ENCODE measurements around the gene ABHD16A.
A peak's percentile ranks its signal among the peaks of the same experiment; 100 is the strongest.
"Not testable (repeated sequence)": the region's sequence is repeated elsewhere in the genome, so short reads cannot be mapped to it uniquely, and the experiment has no call there.

ABHD16A gene

GRCh38 chr6:31713991-31714684, 11.0 kb upstream of the ABHD16A start:
- DNase-seq (ENCODE audit: low spot score): peak; percentile 95

DNA sequence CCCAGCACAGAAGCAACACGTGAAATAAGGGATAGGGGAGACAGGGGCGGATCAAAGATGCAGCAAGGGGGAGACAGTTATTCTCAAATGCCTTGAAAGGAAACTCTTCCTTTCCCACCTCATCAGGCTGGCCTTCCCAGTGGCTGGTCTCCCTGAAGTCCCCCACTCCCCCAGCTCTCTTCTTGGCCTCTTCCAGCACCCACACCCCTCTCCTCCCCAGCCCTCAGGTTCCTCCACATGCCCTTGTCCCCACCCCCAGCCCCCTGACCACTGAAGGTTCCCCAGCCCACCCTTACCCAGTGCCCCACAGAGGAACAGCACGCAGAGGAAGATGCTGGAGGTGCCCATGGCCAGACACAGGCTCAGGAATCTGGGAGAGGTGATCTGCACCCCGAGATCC, 10.3 kb upstream of the ABHD16A start:
- DNase-seq (ENCODE audit: low spot score): no peak

DNA sequence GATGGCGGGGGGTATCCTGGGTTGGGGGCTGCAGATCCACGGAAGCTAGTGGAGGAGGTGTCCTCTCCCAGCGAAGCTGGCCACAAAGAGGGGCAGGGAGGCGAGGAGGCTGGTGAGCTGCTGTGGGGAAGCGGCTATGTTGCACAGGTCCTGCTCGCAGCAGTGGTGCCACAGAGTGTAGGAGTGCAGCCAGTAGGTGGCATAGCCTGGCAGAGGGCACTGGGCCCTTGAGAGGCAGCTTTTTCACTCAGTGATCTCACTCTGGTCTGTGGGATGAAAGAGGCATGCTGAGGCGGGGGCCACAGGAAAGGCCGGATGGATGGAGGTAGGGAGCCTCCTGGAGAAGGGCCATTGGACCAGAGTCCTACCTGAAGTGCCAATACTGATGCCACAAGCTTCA, 9.2 kb upstream of the ABHD16A start:
- peak; percentile 74 for DNase-seq (ENCODE audit: low spot score)

DNA sequence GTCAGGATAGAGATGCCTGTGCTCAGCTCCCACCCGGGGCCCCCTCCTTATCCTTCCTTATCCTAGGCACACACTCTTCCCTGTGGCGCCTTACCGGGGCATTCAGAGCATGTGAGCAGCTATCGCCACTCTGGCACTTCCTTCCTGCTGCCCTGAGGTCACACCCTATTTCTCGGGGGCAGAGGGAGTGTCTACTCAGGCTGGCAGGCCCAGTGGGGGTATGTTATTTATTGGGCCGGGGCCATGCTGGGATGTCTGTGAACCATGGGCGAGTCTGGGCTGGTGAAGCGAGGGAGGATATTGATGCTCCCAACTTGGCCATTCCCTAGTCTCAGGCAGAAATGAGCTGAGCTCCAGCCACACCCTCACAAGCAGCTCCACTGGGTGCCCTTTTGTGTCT, 8.1 kb upstream of the ABHD16A start:
- DNase-seq (ENCODE audit: low spot score): no peak

- no peak for DNase-seq (ENCODE audit: low spot score)
These were observed 7.5 kb upstream of the ABHD16A start for GRCh38 chr6:31710523-31711219.

DNA sequence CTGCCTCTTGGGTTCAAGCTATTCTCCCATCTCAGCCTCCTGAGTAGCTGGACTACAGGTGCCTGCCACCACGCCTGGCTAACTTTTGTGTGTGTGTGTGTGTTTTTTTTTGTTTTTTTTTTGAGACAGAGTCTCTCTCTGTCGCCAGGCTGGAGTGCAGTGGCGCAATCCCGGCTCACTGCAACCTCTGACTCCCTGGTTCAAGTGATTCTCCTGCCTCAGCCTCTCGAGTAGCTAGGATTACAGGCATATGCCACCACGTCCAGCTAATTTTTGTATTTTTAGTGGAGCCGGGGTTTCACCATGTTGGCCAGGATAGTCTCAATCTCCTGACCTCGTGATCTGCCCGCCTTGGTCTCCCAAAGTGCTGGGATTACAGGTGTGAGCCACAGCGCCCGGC, 6.0 kb upstream of the ABHD16A start:
- DNase-seq (ENCODE audit: low spot score): not testable (repeated sequence)

- DNase-seq (ENCODE audit: low spot score): no peak
These were observed 5.1 kb upstream of the ABHD16A start for GRCh38 chr6:31708224-31708623.

GRCh38 chr6:31707701-31708100, 4.6 kb upstream of the ABHD16A start:
- no peak for DNase-seq (ENCODE audit: low spot score)

GRCh38 chr6:31706599-31706998, 3.5 kb upstream of the ABHD16A start, which contains the start of gene LY6G6F:
Gene LY6G6F, plus strand, starts transcription at chr6:31706866. Its CDS starts 41 bp downstream, at chr6:31706907.
- no peak for DNase-seq (ENCODE audit: low spot score)

- no peak for DNase-seq (ENCODE audit: low spot score)
These were observed 2.8 kb upstream of the ABHD16A start for GRCh38 chr6:31705931-31706330.

- DNase-seq (ENCODE audit: low spot score): no peak
These were observed 712 bp downstream of the ABHD16A start for GRCh38 chr6:31702405-31702818.

- no peak for DNase-seq (ENCODE audit: low spot score)
These were observed 1.3 kb downstream of the ABHD16A start for GRCh38 chr6:31701666-31702404.

GRCh38 chr6:31700740-31701401, 2.3 kb downstream of the ABHD16A start:
- DNase-seq (ENCODE audit: low spot score): no peak

GRCh38 chr6:31697555-31697954, 5.6 kb downstream of the ABHD16A start:
- DNase-seq (ENCODE audit: low spot score): no peak

GRCh38 chr6:31693535-31693934, 9.6 kb downstream of the ABHD16A start:
- DNase-seq (ENCODE audit: low spot score): no peak

- DNase-seq (ENCODE audit: low spot score): no peak
These were observed 10.2 kb downstream of the ABHD16A start for GRCh38 chr6:31692886-31693285.

- no peak for DNase-seq (ENCODE audit: low spot score)
These were observed 10.8 kb downstream of the ABHD16A start for GRCh38 chr6:31692353-31692752.

DNA sequence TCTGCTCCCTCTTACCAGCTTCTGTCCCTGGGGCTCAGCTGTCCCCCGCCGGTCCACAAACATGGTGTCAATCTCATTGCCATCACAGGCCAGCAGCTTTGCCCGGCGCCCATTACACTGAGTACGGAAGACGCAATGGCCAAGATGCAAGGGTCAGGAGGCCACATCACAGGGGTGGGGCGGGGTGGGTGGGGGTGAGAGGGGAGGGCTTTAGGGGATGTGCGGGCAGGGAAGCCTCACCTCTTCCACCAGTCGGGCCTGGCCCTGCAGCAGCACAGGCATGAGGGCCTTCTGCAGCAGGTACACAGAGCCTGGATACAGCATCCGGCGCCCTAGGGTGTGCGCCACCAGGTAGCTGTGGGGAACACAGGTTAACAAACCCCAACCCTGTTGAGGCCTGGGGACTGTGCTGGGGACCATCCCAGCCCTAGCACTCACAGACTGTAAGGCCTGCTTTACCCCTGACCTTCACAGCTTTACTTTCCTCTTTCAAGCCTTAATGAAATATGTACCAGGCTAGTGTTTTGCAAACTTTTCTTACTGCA, 11.5 kb downstream of the ABHD16A start:
- DNase-seq (ENCODE audit: low spot score): no peak

DNA sequence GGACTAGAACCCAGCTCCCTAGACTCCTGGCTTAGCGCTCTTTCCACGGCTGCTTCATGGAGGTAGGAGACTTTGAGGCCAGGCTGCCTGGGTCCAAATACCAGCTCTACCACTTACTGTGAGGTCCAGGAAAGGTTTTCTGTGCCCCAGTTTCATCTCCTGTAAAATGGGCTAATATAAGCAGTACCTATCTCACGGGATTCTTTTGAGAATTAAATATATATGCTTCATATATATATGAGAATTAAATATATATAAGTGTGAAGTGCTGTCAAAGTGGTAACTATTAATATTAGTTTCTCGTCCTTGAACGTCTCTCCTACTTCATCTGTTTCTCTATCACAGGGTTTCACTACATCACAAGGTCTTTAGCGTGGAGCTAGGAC, 12.1 kb downstream of the ABHD16A start:
- DNase-seq (ENCODE audit: low spot score): no peak

DNA sequence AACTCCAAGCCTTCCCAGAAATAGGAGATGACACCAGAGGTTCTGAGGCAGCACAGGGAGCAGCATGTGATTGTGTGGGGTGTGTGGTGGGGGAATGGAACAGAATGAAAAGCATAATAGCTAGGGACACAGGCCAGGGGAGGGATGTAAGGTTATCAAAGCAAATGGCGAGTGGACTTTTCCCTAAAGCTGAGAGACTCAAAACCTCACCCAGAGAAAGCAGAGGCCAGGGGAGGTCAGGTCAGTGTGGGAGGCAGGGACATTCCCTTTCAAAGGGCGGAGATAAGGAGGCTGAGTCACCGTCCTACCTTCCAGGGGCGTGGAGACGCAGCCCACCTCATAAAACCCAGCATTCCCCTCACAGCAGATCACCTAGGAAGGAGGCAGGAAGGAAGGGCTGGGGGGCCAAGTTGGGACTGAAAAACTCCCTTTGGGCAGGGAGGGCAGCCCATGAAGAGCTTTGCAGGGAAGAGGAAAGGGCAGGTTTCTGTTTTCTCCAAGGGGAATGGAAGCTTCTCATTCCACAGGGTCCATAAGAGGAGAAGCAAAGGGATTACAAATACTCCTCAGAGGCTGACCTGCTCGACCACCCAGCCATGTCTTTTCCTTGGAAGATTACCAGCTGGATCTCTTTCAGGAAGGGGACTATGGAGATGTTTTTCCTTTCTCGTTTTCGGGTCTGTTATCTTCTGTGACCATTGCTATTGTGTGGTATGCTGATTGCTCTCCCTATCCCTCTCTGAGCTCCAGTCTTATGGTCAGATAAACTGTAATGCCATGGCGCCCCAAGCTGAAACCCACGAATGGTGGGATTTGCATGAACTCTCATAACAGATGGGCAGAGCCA, 12.7 kb downstream of the ABHD16A start:
- no peak for DNase-seq (ENCODE audit: low spot score)
